ENCODE data around the gene AMOTL1.
"Not testable (repeated sequence)": the region's sequence is repeated elsewhere in the genome, so short reads cannot be mapped to it uniquely, and the experiment has no call there.

Gene AMOTL1

DNA sequence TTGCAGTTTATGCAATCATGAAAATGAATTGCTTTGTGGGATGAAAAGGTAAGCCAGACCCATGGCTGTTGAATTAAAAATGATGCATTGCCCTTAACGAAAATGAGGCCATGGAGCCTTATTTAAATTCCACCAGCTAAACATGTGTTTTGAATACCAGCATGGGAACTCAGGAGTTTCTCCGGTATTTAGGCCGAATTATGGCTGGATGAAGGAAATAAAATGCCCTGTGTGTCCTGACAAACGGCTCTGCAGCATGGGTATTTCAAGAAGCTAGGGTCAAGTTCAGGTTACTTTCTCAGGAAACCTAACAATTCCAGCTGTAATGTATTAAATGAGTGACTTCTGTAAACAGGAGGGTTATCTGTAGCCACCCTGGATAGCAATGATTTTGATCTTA lies 38.3 kb downstream of the AMOTL1 start:
- TF ChIP-seq, protein P1, sequence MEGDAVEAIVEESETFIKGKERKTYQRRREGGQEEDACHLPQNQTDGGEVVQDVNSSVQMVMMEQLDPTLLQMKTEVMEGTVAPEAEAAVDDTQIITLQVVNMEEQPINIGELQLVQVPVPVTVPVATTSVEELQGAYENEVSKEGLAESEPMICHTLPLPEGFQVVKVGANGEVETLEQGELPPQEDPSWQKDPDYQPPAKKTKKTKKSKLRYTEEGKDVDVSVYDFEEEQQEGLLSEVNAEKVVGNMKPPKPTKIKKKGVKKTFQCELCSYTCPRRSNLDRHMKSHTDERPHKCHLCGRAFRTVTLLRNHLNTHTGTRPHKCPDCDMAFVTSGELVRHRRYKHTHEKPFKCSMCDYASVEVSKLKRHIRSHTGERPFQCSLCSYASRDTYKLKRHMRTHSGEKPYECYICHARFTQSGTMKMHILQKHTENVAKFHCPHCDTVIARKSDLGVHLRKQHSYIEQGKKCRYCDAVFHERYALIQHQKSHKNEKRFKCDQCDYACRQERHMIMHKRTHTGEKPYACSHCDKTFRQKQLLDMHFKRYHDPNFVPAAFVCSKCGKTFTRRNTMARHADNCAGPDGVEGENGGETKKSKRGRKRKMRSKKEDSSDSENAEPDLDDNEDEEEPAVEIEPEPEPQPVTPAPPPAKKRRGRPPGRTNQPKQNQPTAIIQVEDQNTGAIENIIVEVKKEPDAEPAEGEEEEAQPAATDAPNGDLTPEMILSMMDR (IDR thresholded peaks at IDR 0.05; ENCODE audit: insufficient read depth, missing control alignments), result no peak
- no peak for FAIRE-seq
- DNase-seq (ENCODE audit: insufficient read length, low spot score), result no peak

DNA sequence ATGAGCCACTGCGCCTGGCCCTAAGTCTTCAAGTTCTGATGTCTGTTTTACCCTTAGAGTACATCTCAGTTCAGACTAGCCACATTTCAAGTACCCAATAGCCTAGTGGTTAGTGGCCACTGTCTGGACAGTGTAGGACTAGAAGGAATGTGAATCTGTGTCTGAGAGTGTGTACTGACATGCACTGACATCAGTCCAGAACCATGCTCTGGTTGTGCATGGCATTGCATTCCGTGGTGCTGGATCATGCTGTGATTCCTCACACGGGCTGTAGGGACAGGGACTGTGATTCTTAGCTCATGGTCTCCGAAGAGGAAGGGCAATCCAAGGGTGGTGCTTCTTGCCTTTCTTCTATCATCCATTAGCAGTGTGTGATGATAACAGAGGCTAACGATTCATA lies 41.1 kb downstream of the AMOTL1 start:
- no peak for FAIRE-seq
- TF ChIP-seq, protein P1 (IDR thresholded peaks at IDR 0.05; ENCODE audit: insufficient read depth, missing control alignments), result no peak
- DNase-seq (ENCODE audit: insufficient read length, low spot score), result no peak

DNA sequence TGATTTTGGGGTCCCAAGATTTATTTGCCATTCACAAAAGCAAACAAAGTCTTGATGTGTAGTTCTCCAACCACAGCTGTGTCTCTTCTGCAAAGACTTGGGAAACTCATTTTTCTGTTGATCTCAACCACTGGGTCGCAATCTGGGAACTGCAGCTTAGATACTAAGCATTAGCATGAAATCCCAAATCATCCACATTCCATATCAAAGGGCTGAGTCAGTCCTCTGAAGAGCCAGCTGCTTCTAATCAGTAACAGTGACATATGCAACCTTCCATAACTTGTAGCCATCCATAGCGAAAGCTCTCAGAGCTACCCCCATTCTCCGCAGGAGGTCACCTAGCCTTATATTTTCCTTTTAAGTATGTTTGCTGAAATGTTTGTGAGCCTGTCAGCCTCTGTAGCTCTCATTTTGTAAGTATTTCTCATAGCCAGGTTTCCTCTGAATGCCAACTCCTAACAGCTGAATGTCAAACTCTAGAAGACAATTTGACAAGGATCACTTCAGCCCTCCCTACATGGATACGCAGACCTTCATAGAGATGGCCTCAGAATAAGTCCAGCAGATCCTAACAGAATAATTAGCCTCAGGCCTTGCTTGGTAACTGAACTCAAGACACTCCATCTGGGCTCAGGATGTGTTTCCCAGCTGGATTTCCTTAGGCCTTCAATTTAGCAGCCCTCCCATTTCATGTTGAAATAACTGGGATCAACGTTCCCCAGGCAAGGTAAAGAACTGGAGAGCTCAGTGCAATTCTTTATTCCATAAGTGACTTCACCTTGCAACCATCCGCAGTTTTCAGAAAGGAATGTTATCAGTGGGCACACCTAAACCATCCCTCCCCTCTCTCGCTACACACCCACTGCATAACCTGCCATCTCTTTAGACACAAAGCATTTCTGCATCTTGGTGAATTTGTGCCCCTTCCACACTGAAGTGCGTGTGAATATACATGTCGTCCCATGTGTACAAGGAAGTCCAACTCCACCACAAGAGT lies 44.9 kb downstream of the AMOTL1 start:
- not testable (repeated sequence) for FAIRE-seq; DNase-seq (ENCODE audit: insufficient read length, low spot score)

DNA sequence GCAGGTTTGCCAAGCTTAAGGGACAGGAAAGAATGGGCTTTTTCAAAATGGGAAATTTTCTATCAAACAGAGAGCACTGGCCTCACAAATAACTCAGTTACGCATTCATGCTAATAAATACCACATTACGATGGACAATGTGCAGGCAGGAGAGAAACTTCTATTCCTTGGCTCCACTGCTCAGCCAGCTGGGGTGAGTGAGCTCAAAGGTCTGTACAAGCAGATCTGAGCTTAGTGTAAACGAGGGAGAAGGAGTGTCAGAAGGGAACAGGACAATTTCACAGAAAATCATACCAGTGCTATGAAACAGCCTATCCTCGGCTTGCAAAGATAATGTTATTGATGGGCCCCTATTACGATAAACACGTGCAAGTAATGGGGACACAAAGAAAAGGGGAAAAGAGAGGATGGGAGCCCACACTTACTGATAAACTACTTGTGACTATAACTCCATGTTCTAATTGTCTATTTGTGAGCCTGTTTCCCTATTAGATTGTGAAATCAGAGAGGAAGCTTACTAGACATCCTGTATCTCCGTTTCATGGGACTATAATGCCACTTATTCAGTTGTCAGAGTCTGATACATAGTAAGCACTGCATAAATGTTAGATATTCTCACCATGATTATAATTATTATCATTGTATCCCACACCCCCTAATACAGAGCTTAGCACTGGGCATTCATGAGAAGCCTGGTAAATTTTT lies 46.3 kb downstream of the AMOTL1 start:
- TF ChIP-seq, protein P1 (IDR thresholded peaks at IDR 0.05; ENCODE audit: insufficient read depth, missing control alignments), result no peak
- DNase-seq (ENCODE audit: insufficient read length, low spot score) (no peak), FAIRE-seq (no peak)

DNA sequence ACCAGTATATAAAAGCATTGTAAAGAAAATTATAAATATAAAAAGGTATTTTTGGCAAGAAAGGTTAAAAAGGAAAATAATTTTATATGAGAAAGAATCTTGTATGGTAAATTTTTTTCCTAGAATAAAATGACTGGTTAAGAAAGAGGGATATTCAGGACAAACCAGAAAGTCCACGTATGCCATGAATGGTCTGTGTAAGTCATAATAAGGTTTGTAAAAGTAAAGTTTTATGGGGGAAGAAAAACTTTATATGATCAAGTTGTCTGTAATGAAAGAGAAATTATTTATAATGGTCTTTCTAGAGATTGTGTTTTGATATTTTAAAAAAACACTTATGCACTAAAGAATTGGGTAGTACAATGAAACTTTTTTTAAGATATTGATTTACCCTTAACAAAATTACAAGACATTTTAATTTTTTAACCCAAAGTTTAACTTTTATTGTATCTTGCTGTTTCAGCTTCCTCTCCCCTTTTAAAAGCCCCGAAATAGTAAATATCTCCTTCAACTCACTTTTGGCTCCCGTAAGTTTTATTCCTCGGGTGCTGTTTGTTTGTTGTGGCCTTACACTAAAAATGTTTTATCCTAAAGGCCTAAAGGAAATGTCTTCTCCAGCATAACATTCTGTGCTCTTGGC lies 47.7 kb downstream of the AMOTL1 start:
- FAIRE-seq (no peak), DNase-seq (ENCODE audit: insufficient read length, low spot score) (no peak)
- TF ChIP-seq, protein P1 (IDR thresholded peaks at IDR 0.05; ENCODE audit: insufficient read depth, missing control alignments), result no peak

DNA sequence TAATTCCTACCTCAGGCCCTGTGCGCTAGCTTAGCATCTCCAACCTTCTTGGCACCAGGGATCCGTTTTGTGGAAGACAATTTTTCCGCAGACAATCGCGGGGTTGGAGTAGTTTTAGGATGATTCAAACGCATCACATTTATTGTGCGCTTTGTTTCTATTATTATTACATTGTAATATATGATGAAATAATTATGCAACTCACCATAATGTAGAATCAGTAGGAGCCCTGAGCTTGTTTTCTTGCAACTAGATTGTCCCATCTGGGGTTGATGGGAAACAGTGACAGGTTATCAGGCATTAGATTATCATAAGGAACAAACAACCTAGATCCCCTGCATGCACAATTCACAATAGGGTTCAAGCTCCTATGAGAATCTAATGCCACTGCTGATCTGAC lies 52.3 kb downstream of the AMOTL1 start:
- TF ChIP-seq, protein P1 (IDR thresholded peaks at IDR 0.05; ENCODE audit: insufficient read depth, missing control alignments), result no peak
- FAIRE-seq (no peak), DNase-seq (ENCODE audit: insufficient read length, low spot score) (no peak)

DNA sequence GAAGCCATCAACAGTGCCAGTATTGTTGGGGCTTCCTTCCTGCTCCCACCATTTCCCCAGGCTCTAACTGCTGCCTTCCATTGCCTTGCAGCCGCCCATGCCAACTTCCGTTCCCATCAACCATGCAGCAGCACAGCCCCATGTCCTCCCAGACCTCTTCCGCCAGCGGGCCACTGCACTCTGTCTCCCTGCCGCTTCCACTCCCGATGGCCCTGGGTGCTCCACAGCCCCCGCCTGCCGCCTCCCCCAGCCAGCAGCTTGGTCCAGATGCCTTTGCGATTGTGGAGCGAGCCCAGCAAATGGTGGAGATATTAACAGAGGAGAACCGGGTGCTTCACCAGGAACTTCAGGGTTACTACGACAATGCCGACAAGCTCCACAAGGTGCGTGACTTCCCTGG lies 53.3 kb downstream of the AMOTL1 start:
- TF ChIP-seq, protein P1 (IDR thresholded peaks at IDR 0.05; ENCODE audit: insufficient read depth, missing control alignments), result no peak
- FAIRE-seq (no peak), DNase-seq (ENCODE audit: insufficient read length, low spot score) (no peak)
